ENCODE measurements around the gene SMG7.

The SMG7 gene

DNA sequence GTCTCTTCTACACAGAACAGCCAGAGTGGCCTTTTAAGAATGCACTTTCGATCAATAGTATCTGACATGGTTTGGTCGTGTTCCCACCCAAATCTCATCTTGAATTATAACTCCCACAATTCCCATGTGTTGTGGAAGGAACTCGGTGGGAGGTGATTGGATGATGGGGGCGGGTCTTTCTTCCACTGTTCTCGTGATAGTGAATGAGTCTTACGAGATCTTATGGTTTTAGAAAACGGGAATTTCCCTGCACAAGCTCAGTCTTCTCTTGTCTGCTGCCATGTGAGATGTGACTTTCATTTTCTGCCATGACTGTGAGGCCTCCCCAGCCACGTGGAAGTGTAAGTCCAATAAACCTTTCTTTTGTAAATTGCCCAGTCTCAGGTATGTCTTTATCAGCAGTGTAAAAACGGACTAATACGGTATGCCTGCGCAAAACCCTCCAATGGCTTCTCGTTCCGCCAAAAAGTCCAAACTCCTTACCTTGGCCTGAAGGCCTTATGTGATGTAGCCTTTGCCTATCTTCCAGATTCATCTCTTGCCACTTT is 23.0 kb upstream of the SMG7 start:
- TF ChIP-seq, protein P1, sequence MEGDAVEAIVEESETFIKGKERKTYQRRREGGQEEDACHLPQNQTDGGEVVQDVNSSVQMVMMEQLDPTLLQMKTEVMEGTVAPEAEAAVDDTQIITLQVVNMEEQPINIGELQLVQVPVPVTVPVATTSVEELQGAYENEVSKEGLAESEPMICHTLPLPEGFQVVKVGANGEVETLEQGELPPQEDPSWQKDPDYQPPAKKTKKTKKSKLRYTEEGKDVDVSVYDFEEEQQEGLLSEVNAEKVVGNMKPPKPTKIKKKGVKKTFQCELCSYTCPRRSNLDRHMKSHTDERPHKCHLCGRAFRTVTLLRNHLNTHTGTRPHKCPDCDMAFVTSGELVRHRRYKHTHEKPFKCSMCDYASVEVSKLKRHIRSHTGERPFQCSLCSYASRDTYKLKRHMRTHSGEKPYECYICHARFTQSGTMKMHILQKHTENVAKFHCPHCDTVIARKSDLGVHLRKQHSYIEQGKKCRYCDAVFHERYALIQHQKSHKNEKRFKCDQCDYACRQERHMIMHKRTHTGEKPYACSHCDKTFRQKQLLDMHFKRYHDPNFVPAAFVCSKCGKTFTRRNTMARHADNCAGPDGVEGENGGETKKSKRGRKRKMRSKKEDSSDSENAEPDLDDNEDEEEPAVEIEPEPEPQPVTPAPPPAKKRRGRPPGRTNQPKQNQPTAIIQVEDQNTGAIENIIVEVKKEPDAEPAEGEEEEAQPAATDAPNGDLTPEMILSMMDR (IDR thresholded peaks at IDR 0.05; ENCODE audit: low read depth, low read length) = no peak
- H3K9me3 ChIP-seq = no peaks in the 10 kb centered on the region

DNA sequence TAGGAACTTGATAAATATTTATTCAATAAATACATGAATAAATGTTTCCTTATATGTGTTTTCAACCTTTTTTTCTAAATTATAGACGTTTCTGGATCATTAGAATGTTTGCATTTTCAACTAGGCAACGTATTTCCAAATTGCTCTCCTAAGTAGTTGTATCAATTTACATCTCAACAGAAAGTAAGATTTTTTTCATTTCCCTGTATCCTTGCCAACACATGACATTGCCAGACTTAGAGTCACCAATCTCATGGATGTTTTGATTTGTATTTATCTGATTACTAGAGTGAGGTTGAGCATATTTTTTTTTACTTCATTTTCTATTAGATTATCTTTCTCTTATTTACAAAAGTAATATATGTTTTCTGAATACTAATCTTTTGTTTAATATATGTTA is 22.2 kb upstream of the SMG7 start:
- DNase-seq = no peak
- Histone ChIP-seq H3K4me1 (no peaks in the 10 kb centered on the region; the same call in 1 of the 2 replicates), H3K9me3 (no peaks in the 10 kb centered on the region), H3K4me3 (ENCODE audit: low read depth, low read length) (no peak overlapping the region), H3K36me3 (no peaks in the 10 kb centered on the region), H3K27me3 (no peaks in the 10 kb centered on the region)
- TF ChIP-seq, protein P1 (IDR thresholded peaks at IDR 0.05; ENCODE audit: low read depth, low read length) = no peak

More for the DNA sequence above, 23.0 kb upstream of the SMG7 start:
- H3K4me1 ChIP-seq = no peaks in the 10 kb centered on the region; the same call in 1 of the 2 replicates
- no peak for DNase-seq
- no peaks in the 10 kb centered on the region for H3K36me3 ChIP-seq
- no peaks in the 10 kb centered on the region for H3K27me3 ChIP-seq
- no peak overlapping the region for H3K4me3 ChIP-seq (ENCODE audit: low read depth, low read length)

DNA sequence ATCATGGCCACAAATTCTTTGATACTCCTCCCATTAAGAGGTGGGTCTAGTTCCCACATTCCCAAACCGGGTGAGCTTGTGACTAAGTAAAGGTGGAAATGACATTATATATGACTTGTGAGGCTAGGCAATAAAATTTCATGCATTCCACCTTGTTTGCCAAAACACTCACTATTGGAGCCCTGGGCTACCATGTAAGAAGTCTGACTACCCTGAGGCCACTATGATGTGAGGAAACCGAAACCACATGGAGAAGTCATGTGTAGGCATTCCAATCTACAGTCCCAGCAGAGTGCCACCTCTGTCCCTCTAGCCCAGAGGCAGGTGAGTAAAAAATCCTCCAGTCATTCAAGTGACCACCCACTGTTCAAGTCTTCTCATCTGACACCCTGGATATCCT is 17.9 kb upstream of the SMG7 start:
- Histone ChIP-seq H3K27me3 (no peaks in the 10 kb centered on the region), H3K4me3 (ENCODE audit: low read depth, low read length) (no peak overlapping the region), H3K4me1 (no peaks in the 10 kb centered on the region; the same call in 1 of the 2 replicates), H3K36me3 (no peaks in the 10 kb centered on the region), H3K9me3 (no peaks in the 10 kb centered on the region)
- DNase-seq = no peak
- TF ChIP-seq, protein P1 (IDR thresholded peaks at IDR 0.05; ENCODE audit: low read depth, low read length) = no peak

DNA sequence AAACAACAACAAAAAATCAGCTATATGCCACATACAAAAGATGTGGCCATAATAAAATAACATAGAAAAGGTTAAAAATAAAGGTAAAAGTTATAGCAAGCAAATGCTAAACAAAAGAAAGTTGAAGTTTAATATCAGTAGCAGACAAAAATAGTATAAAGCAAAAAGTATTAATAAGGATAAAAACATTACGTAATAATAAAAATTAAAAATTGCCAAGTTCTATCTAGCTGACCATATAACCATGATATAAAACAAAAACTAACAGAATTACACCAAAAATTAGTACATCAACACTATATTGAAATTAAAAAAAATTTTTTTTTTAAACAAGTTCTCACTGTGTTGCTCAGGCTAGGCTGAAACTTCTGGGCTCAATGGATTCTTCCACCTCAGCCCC is 15.5 kb upstream of the SMG7 start:
- H3K27me3 ChIP-seq = no peaks in the 10 kb centered on the region
- H3K36me3 ChIP-seq = no peaks in the 10 kb centered on the region
- no peaks in the 10 kb centered on the region for H3K9me3 ChIP-seq
- no peak for DNase-seq
- H3K4me1 ChIP-seq = no peaks in the 10 kb centered on the region
- TF ChIP-seq, protein P1 (IDR thresholded peaks at IDR 0.05; ENCODE audit: low read depth, low read length) = no peak
- no peak overlapping the region for H3K4me3 ChIP-seq (ENCODE audit: low read depth, low read length)

DNA sequence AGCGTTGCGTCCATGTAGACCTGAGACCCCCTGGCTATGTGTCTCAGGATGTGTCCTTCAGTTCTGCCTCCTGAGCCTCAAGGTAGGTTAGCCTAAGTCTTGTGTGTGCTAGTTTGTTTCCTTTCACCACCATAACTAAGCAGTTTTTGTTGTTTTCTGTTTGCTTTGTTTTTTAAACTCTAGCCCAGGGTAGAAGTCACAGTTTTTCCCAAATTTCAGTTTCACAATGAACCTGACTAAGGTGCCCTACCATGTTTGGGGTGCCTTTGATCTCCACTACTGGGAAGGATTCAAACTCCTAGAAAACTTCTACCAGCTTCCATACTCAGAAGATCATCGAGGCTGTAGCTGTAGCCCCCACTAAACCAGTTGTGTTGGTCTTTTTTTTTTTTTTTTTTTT is 14.8 kb upstream of the SMG7 start:
- H3K9me3 ChIP-seq = no peaks in the 10 kb centered on the region
- TF ChIP-seq, protein P1 (IDR thresholded peaks at IDR 0.05; ENCODE audit: low read depth, low read length) = no peak
- H3K4me3 ChIP-seq (ENCODE audit: low read depth, low read length) = no peak overlapping the region
- H3K36me3 ChIP-seq = no peaks in the 10 kb centered on the region
- no peak for DNase-seq
- no peaks in the 10 kb centered on the region for H3K4me1 ChIP-seq
- H3K27me3 ChIP-seq = no peaks in the 10 kb centered on the region

DNA sequence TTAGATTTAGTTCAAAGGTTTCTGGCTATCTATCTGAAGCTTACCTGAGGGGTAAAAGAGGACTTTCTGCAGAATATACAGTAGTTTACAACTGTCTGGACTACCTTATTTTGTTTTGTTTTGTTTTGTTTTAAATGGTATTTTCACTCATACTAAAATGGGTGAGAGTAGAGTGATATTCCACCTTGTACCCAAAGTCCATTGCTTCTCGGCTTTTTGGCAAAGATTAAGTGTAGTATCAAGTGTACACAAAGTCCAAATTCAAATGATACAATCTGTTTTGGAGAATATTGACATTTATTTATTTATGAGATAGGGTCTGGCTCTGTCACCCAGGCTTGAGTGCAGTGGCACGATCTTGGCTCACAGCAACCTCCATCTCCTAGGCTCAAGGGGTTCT is 11.7 kb upstream of the SMG7 start:
- H3K27me3 ChIP-seq = no peaks in the 10 kb centered on the region
- TF ChIP-seq, protein P1 (IDR thresholded peaks at IDR 0.05; ENCODE audit: low read depth, low read length) = no peak
- no peak for DNase-seq
- H3K4me3 ChIP-seq (ENCODE audit: low read depth, low read length) = no peak overlapping the region
- H3K4me1 ChIP-seq = no peaks in the 10 kb centered on the region
- H3K9me3 ChIP-seq = no peaks in the 10 kb centered on the region
- H3K36me3 ChIP-seq = no peaks in the 10 kb centered on the region
